ENCODE measurements around the gene SMIM20.

DNA sequence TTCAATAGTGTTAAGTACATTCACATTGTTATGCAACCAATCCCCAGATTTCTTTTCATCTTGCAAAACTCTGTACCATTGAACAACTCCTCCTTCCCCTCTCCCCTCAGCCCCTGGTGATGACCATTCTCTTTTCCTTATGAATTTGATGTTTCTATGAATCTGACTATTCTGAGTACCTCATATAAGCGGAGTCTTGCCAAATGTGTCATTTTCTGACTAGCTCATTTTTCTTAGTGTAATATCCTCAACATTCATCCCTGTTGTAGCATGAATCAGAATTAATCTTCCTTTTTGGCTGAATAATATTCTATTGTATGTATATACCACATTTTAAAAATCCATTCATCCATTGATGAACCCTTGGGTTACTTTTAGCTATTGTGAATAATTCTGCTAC, 34.0 kb downstream of the SMIM20 start:
- TF ChIP-seq CTCF (conservative IDR thresholded peaks at IDR 0.05; ENCODE audit: low read length): no peak
- no peak for TF ChIP-seq EZH2phosphoT487 (IDR thresholded peaks at IDR 0.05; ENCODE audit: borderline replicate concordance, low read depth, low read length)
